Measurements from ENCODE around the gene GIPC2.
A peak's percentile ranks its signal among the peaks of the same experiment; 100 is the strongest.

GIPC2 gene

GRCh38 chr1:78147031-78147430, 101.3 kb downstream of the GIPC2 start:
- H3K4me3 ChIP-seq (replicated peaks; ENCODE audit: low read depth, low read length), result no peak overlapping the region
- no peak for DNase-seq (ENCODE audit: low read depth)
- TF ChIP-seq CTCF (IDR thresholded peaks at IDR 0.05; ENCODE audit: low read length, missing control alignments), result no peak

- H3K4me3 ChIP-seq (replicated peaks; ENCODE audit: low read depth, low read length), result no peak overlapping the region
- DNase-seq (ENCODE audit: low read depth), result no peak
- TF ChIP-seq CTCF (IDR thresholded peaks at IDR 0.05; ENCODE audit: low read length, missing control alignments), result no peak
Measured at GRCh38 chr1:78153092-78153736, 107.4 kb downstream of the GIPC2 start.

- H3K4me3 ChIP-seq (replicated peaks; ENCODE audit: low read depth, low read length), result no peak overlapping the region
- TF ChIP-seq CTCF (IDR thresholded peaks at IDR 0.05; ENCODE audit: low read length, missing control alignments), result no peak
- DNase-seq (ENCODE audit: low read depth), result no peak
Measured at GRCh38 chr1:78155121-78155520, 109.4 kb downstream of the GIPC2 start.

- no peak for TF ChIP-seq CTCF (IDR thresholded peaks at IDR 0.05; ENCODE audit: low read length, missing control alignments)
- DNase-seq (ENCODE audit: low read depth), result peak; percentile 87
- H3K4me3 ChIP-seq (replicated peaks; ENCODE audit: low read depth, low read length), result no peak overlapping the region
Measured at GRCh38 chr1:78156805-78157521, 111.2 kb downstream of the GIPC2 start.

GRCh38 chr1:78165816-78166215, 120.0 kb downstream of the GIPC2 start:
- no peak for TF ChIP-seq CTCF (IDR thresholded peaks at IDR 0.05; ENCODE audit: low read length, missing control alignments)
- no peak overlapping the region for H3K4me3 ChIP-seq (replicated peaks; ENCODE audit: low read depth, low read length)
- no peak for DNase-seq (ENCODE audit: low read depth)

GRCh38 chr1:78168306-78168705, 122.5 kb downstream of the GIPC2 start:
- no peak for TF ChIP-seq CTCF (IDR thresholded peaks at IDR 0.05; ENCODE audit: low read length, missing control alignments)
- DNase-seq (ENCODE audit: low read depth), result no peak
- no peak overlapping the region for H3K4me3 ChIP-seq (replicated peaks; ENCODE audit: low read depth, low read length)

- no peak overlapping the region for H3K4me3 ChIP-seq (replicated peaks; ENCODE audit: low read depth, low read length)
- DNase-seq (ENCODE audit: low read depth), result no peak
- no peak for TF ChIP-seq CTCF (IDR thresholded peaks at IDR 0.05; ENCODE audit: low read length, missing control alignments)
Measured at GRCh38 chr1:78170859-78171258, 125.1 kb downstream of the GIPC2 start.
